H9 (cell line): ENCODE results near the gene TMTC2. TPM values are rescaled to one million over a fixed set of nuclear protein-coding genes. Genes with fewer than 3 reads are reported as not detected.

ENCODE experiments used
- DNase-seq: peaks from one replicate; pipeline ENCODE4 v3.0.0-alpha.2; 2017
- H2AFZ ChIP-seq: one replicate; pipeline ENCODE4 v1.6.1; 2013; ENCODE audit warnings: mild to moderate bottlenecking, low read length, control low read depth, moderate library complexity
- H2AK5ac ChIP-seq: 2 replicates; pipeline ENCODE4 v1.6.1; 2013; ENCODE audit warnings: low read length, control low read depth, mixed read lengths; ENCODE audit not compliant: insufficient read length
- H2BK120ac ChIP-seq: one replicate; pipeline ENCODE4 v1.6.1; 2013; ENCODE audit warnings: low read depth, mild to moderate bottlenecking, low read length, control low read depth, inconsistent platforms; ENCODE audit not compliant: poor library complexity, severe bottlenecking
- H2BK12ac ChIP-seq: 2 replicates; pipeline ENCODE4 v1.6.1; 2013; ENCODE audit warnings: low read length, control low read depth, mixed read lengths, low read depth; ENCODE audit not compliant: insufficient read length
- H2BK15ac ChIP-seq: 2 replicates; pipeline ENCODE4 v1.6.1; 2013; ENCODE audit warnings: low read depth, low read length, control low read depth
- H2BK20ac ChIP-seq: one replicate; pipeline ENCODE4 v1.6.1; 2013; ENCODE audit warnings: low read depth, mild to moderate bottlenecking, low read length, control low read depth, inconsistent platforms; ENCODE audit not compliant: poor library complexity, severe bottlenecking
- H2BK5ac ChIP-seq: 2 replicates; pipeline ENCODE4 v1.6.1; 2013; ENCODE audit warnings: low read length, control low read depth, mixed read lengths; ENCODE audit not compliant: insufficient read length
- H3K14ac ChIP-seq: 2 replicates; pipeline ENCODE4 v1.6.1; 2013; ENCODE audit warnings: low read length, control low read depth; ENCODE audit not compliant: insufficient read depth
- H3K18ac ChIP-seq: 2 replicates; pipeline ENCODE4 v1.6.1; 2013; ENCODE audit warnings: low read depth, mild to moderate bottlenecking, mixed read lengths, low read length, control low read depth; ENCODE audit not compliant: insufficient read length
- H3K23ac ChIP-seq: 2 replicates; pipeline ENCODE4 v1.6.1; 2013; ENCODE audit warnings: low read length, control low read depth, mixed read lengths, low read depth; ENCODE audit not compliant: insufficient read length
- H3K23me2 ChIP-seq: 2 replicates; pipeline ENCODE4 v1.6.1; 2013; ENCODE audit warnings: low read depth, mild to moderate bottlenecking, mixed read lengths, low read length, control low read depth; ENCODE audit not compliant: insufficient read length, poor library complexity, severe bottlenecking
- H3K27ac ChIP-seq: 2 replicates; pipeline ENCODE4 v1.5.1; 2013; ENCODE audit warnings: low read length, control low read depth, mixed read lengths, low read depth; ENCODE audit not compliant: insufficient read length
- H3K27me3 ChIP-seq: 2 replicates; pipeline ENCODE4 v1.6.1; 2013; ENCODE audit warnings: low read length, control low read depth, inconsistent platforms; ENCODE audit not compliant: insufficient read depth
- H3K4ac ChIP-seq: 2 replicates; pipeline ENCODE4 v1.6.1; 2013; ENCODE audit warnings: low read depth, mild to moderate bottlenecking, control low read depth, inconsistent platforms, low read length, moderate library complexity
- H3K4me1 ChIP-seq: 2 replicates; pipeline ENCODE4 v1.6.1; 2013; ENCODE audit warnings: low read length, control low read depth, inconsistent platforms; ENCODE audit not compliant: insufficient read depth
- H3K4me2 ChIP-seq: 2 replicates; pipeline ENCODE4 v1.6.1; 2013; ENCODE audit warnings: low read length, control low read depth, mixed read lengths; ENCODE audit not compliant: insufficient read length, insufficient read depth
- H3K56ac ChIP-seq: 2 replicates; pipeline ENCODE4 v1.6.1; 2013; ENCODE audit warnings: low read depth, mild to moderate bottlenecking, mixed read lengths, low read length, control low read depth; ENCODE audit not compliant: insufficient read length
- H3K79me1 ChIP-seq: 2 replicates; pipeline ENCODE4 v1.6.1; 2013; ENCODE audit warnings: low read depth, mild to moderate bottlenecking, moderate library complexity, low read length, control low read depth, inconsistent platforms; ENCODE audit not compliant: insufficient read depth, poor library complexity, severe bottlenecking
- H3K79me2 ChIP-seq: 2 replicates; pipeline ENCODE4 v1.6.1; 2013; ENCODE audit warnings: low read length, control low read depth, inconsistent platforms; ENCODE audit not compliant: insufficient read depth
- H3K9ac ChIP-seq: 2 replicates; pipeline ENCODE4 v1.6.1; 2013; ENCODE audit warnings: low read length, control low read depth, mixed read lengths; ENCODE audit not compliant: insufficient read length; ENCODE audit errors: extremely low read depth
- H3K9me3 ChIP-seq: one replicate; pipeline ENCODE4 v1.6.1; 2013; ENCODE audit warnings: low read depth, low read length, inconsistent platforms; ENCODE audit not compliant: control insufficient read depth
- H3T11ph ChIP-seq: one replicate; pipeline ENCODE4 v1.6.1; 2013; ENCODE audit warnings: mild to moderate bottlenecking, low read length, control low read depth, inconsistent platforms
- H4K20me1 ChIP-seq: one replicate; pipeline ENCODE4 v1.6.1; 2013; ENCODE audit not compliant: control insufficient read depth, insufficient read length, insufficient read depth
- H4K5ac ChIP-seq: 2 replicates; pipeline ENCODE4 v1.6.1; 2013; ENCODE audit warnings: low read depth, mild to moderate bottlenecking, mixed read lengths, low read length, control low read depth; ENCODE audit not compliant: insufficient read length
- H4K8ac ChIP-seq: replicated peaks from 2 replicates; pipeline ENCODE4 v1.6.1; 2013; ENCODE audit warnings: low read length, control low read depth, mixed read lengths, low read depth; ENCODE audit not compliant: insufficient read length
- H4K91ac ChIP-seq: 2 replicates; pipeline ENCODE4 v1.6.1; 2013; ENCODE audit warnings: low read depth, mild to moderate bottlenecking, moderate library complexity, mixed read lengths, low read length, control low read depth; ENCODE audit not compliant: insufficient read length
- H3K27ac Mint-ChIP-seq, 3 experiments: 2 replicates in 2 of 3; 3 replicates in 1 of 3; pipeline ENCODE4 v1.8.0; 2020 to 2021; ENCODE audit warnings: mixed read lengths in 3 of 3, mild to moderate bottlenecking in 1 of 3, moderate library complexity in 1 of 3
- H3K27me3 Mint-ChIP-seq: 2 replicates; pipeline ENCODE4 v1.8.0; 2021; ENCODE audit warnings: low read depth, mild to moderate bottlenecking, moderate library complexity, mixed read lengths
- H3K36me3 Mint-ChIP-seq, 3 experiments: 2 replicates in 2 of 3; 3 replicates in 1 of 3; pipeline ENCODE4 v1.8.0; 2020 to 2021; ENCODE audit warnings: low read depth in 3 of 3, mixed read lengths in 3 of 3; ENCODE audit not compliant: insufficient read depth in 1 of 3
- H3K4me1 Mint-ChIP-seq, 2 experiments: 2 replicates each; pipeline ENCODE4 v1.8.0; 2020; ENCODE audit warnings: mixed read lengths in 2 of 2
- H3K4me3 Mint-ChIP-seq, 2 experiments: 2 replicates in 1 of 2; 3 replicates in 1 of 2; pipeline ENCODE4 v1.8.0; 2020 to 2021; ENCODE audit warnings: mild to moderate bottlenecking in 2 of 2, mixed read lengths in 2 of 2, moderate library complexity in 1 of 2
- H3K9me3 Mint-ChIP-seq, 2 experiments: 2 replicates in 1 of 2; 3 replicates in 1 of 2; pipeline ENCODE4 v1.8.0; 2020; ENCODE audit warnings: mild to moderate bottlenecking in 2 of 2, mixed read lengths in 2 of 2, moderate library complexity in 1 of 2
- CTCF ChIP-seq: fragments of 200-600 bp; sonication (generic); conservative IDR thresholded peaks from 3 replicates; pipeline ENCODE4 v1.8.0; 2021; ENCODE audit warnings: antibody characterized with exemption, mild to moderate bottlenecking
- total RNA-seq: library from RNA; stranded (reverse); gene quantifications from 2 replicates; pipeline ENCODE4 v1.2.1, GENCODE V29; 2021

TMTC2 gene
- total RNA-seq, 1 experiment from 2014 or later: 3.1 TPM

DNA sequence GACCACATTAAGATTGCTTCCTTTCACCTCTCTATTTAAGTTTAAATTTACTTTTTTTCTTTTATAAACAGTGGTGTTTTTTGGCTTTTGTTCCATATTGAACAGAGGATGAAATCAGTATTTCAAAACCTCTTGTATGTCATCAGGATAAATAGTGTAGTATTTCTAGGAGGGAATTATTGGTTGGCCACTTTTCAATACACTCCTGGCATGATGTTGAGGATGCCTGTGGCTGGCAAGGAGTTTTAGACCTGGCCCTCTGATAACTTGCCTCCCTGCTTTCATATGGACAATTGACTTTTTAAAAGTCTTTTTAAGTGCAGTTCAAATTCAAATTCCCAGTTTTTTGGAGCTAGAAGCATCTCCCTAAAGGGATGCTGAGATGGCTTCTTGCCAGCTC lies 9.8 kb downstream of the TMTC2 start:
- Histone ChIP-seq H3K23ac (no peak overlapping the region), H3K27me3 (no peaks in the 10 kb centered on the region), H2BK15ac (no peak overlapping the region), H3K27ac (no peak overlapping the region), H3K14ac (no peak overlapping the region), H3K18ac (no peak overlapping the region), H3K79me2 (no peaks in the 10 kb centered on the region), H2AFZ (no peak overlapping the region), H2AK5ac (no peak overlapping the region), H4K5ac (no peak overlapping the region), H3K23me2 (no peaks in the 10 kb centered on the region), H3K9ac (no peak overlapping the region), H3K9me3 (no peaks in the 10 kb centered on the region), H4K20me1 (no peaks in the 10 kb centered on the region), H3K56ac (no peak overlapping the region), H3T11ph (no peak overlapping the region), H4K8ac (no peak overlapping the region), H4K91ac (no peak overlapping the region), H3K4me2 (no peak overlapping the region), H3K79me1 (no peaks in the 10 kb centered on the region), H2BK12ac (no peak overlapping the region), H2BK5ac (no peak overlapping the region), H3K4ac (no peak overlapping the region), H2BK120ac (no peak overlapping the region), H2BK20ac (no peak overlapping the region), H3K4me1 (no peaks in the 10 kb centered on the region)
- TF ChIP-seq CTCF: no peak
- Mint-ChIP-seq H3K27ac (no peak overlapping the region), H3K9me3 (no peaks in the 10 kb centered on the region), H3K27me3 (no peaks in the 10 kb centered on the region), H3K4me3 (no peak overlapping the region), H3K4me1 (peaks cover 7 to 9% of the 10 kb centered on the region in 2 experiments; a peak in 3 of 4 replicates), H3K36me3 (peaks cover 0 to 7% (median 4%) of the 10 kb centered on the region in 3 experiments; a peak in 3 of 7 replicates)
- DNase-seq: no peak
